KOPT-K1 (cell line): ENCODE measurements around the gene ABCE1.
A peak's percentile ranks its signal among the peaks of the same experiment; 100 is the strongest.

Source experiments
- H3K27ac ChIP-seq: fragments of 200-600 bp; sonication (generic); 2 replicates; pipeline ENCODE4 v1.5.1; 2016; ENCODE audit warnings: antibody characterized with exemption, mild to moderate bottlenecking, low read depth, low read length; ENCODE audit not compliant: poor library complexity, severe bottlenecking
- H3K36me3 ChIP-seq: fragments of 200-600 bp; sonication (generic); 2 replicates; pipeline ENCODE4 v1.5.1; 2017; ENCODE audit warnings: antibody characterized with exemption, mild to moderate bottlenecking, low read length, moderate library complexity; ENCODE audit not compliant: insufficient read depth
- H3K9me3 ChIP-seq: fragments of 200-600 bp; sonication (generic); 2 replicates; pipeline ENCODE4 v1.5.1; 2017; ENCODE audit warnings: antibody characterized with exemption, low read length, mild to moderate bottlenecking; ENCODE audit not compliant: insufficient read depth, poor library complexity, severe bottlenecking

Gene ABCE1

DNA sequence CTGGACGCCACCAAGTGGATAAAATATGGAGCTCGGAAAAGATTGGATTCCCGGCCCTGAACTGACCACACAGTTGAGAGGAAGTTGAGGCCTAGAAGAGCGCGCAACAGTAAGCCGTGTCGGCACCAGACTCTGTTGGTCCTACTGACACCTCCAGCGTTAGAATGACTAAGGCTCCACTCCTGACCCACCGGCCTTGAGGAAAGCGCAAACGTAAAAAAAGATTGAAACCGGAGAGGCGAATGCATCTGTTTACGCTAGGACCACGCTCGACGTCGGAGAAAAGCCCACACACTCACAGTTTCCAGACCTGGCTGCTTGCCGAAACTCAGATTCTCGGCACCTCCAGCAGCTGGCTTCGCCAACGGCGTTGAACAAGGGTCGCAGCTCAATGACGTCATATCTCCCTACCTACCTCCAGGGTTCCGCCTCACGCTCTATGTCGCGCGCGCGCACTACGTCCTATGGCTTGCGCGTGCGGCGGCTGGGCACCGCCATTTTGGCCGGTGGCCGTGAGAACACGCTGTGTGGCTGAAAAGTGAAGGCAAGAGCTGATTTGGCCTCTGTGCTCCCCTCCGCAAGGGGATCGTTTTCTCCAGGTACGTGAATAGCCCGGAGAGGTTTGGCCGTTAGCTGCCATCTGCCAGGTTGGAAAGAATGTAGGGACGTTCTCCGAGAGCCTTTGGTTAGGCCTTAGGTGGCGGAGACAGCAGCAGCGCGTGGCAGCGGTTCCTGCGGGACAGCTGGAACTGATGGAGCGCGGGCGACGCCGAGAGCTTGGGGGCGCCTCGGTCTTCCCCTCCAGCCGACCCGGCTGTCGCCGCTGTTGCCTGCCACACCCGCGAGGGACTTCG is at the start of gene ABCE1, which contains the start of gene ANAPC10:
Gene ABCE1 (plus strand): TSS at position 491 of the 854 bp plus-strand sequence. CDS start 6,102 bp downstream, outside the sequence.
Gene ANAPC10 (minus strand): TSS at position 376 of the 854 bp plus-strand sequence. CDS start 2,097 bp downstream, outside the sequence.
- Histone ChIP-seq H3K27ac (peak within 1 kb of the TSS; percentile 85), H3K9me3 (peaks cover 12% of the 10 kb centered on the region), H3K36me3 (peaks cover 52% of the 10 kb centered on the region)

DNA sequence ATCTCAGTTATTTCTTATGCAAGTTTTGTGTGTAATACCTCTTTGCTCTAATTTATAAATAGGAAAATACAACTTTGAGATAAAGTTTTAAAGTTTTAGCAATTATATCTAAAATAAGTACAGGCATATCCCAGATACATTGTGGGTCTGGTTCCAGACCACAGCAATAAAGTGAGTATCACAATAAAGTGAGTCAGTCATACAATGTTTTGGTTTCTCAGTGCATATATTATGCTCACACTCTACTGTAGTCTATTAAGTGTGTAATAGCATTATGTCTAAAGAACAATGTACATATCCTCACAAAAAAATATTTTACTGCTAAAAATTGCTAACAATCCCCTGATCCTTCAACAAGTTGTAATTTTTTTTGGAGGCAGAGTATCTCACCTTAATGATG is 49.3 kb upstream of the ABCE1 start:
- no peak overlapping the region for H3K27ac ChIP-seq
- H3K9me3 ChIP-seq = no peaks in the 10 kb centered on the region
- H3K36me3 ChIP-seq = peaks cover 22% of the 10 kb centered on the region

- Histone ChIP-seq H3K36me3 (peaks cover 22% of the 10 kb centered on the region), H3K9me3 (no peaks in the 10 kb centered on the region), H3K27ac (no peak overlapping the region)
Observed at GRCh38 chr4:145049241-145049640, 48.9 kb upstream of the ABCE1 start.

DNA sequence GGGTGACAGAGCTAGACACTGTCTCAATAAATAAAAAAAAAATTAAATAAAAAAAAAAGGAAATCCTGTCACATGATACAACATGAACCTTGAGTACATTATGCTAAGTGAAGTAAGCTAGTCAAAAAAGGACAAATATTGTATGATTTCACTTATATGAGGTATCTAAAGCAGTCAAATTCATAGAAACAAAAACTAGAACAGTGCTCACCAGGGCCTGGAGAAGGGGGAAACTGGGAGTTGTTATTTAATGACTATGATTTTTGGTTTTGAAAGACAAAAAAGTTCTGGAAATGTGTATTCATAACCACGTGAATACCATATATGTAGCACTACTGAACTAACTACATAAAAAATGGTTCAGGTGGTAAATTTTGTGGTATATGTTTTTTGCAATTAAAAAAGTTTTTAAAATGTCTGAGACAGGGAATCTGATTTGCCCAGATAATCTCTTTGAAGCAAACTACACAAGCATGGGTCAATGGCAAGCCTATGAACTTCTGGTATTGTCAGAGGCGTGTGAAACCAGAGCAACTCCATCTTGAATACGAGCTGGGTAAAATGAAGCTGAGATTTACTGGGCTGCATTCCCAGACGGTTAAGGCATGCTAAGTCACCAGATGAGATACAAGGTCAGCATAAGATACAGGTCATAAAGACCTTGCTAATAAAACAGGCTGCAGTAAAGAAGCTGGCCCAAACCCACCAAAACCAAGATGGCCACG is 42.4 kb upstream of the ABCE1 start:
- Histone ChIP-seq H3K36me3 (peaks cover 10% of the 10 kb centered on the region), H3K27ac (no peak overlapping the region), H3K9me3 (no peaks in the 10 kb centered on the region)

GRCh38 chr4:145056325-145057130 is 41.6 kb upstream of the ABCE1 start:
- H3K27ac ChIP-seq = no peak overlapping the region
- peaks cover 5% of the 10 kb centered on the region for H3K36me3 ChIP-seq
- H3K9me3 ChIP-seq = no peaks in the 10 kb centered on the region

DNA sequence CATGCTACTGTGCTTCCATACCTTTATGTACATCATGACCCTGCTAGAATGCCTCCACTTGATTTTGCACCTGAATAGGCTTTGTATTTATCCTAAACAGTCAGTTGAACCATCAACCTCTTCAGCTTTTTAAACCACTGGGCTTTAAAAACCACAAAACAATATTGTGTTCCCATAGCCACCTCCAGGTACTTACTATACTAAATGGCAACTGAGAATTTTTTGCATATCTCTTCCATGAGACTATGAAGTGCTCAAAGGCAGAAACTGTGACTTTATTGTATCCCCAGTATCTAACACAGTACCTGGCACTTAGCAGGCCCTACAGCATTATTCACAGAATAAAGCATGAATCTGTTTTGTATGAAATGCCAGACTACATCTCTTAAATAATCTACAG is 39.9 kb upstream of the ABCE1 start:
- Histone ChIP-seq H3K36me3 (peaks cover 14% of the 10 kb centered on the region), H3K9me3 (no peaks in the 10 kb centered on the region), H3K27ac (no peak overlapping the region)

GRCh38 chr4:145061318-145061920 is 36.7 kb upstream of the ABCE1 start:
- no peak overlapping the region for H3K27ac ChIP-seq
- peaks cover 15% of the 10 kb centered on the region for H3K36me3 ChIP-seq
- H3K9me3 ChIP-seq = no peaks in the 10 kb centered on the region

DNA sequence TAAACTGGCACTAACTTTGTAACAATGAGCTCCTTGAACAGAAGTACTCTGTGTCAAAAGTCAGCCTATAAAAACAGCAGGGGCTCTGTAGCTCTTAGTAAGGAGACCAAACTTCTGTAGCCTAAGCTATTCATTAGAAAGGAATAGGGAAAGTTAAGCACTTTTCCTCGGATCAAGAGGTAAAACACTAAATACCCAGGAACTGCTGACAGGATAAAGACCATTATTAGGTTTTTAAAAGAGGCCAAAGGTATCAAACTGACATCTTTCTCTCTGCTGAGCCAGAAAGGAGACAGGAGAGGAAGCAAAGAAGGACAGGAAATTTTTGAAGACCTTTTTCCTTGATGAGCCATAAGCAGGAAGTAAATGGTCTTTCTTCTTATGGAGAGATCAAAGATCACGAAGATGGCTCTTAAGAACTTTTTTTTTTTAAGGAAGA is 32.0 kb upstream of the ABCE1 start:
- H3K27ac ChIP-seq = no peak overlapping the region
- no peaks in the 10 kb centered on the region for H3K9me3 ChIP-seq
- peaks cover 44% of the 10 kb centered on the region for H3K36me3 ChIP-seq

- Histone ChIP-seq H3K27ac (no peak overlapping the region), H3K9me3 (no peaks in the 10 kb centered on the region), H3K36me3 (peaks cover 34% of the 10 kb centered on the region)
Observed at GRCh38 chr4:145069361-145069760, 28.8 kb upstream of the ABCE1 start.

GRCh38 chr4:145071560-145071959 is 26.6 kb upstream of the ABCE1 start:
- Histone ChIP-seq H3K9me3 (no peaks in the 10 kb centered on the region), H3K36me3 (peaks cover 42% of the 10 kb centered on the region), H3K27ac (no peak overlapping the region)

- Histone ChIP-seq H3K9me3 (peaks cover 21% of the 10 kb centered on the region), H3K27ac (peak overlapping the region; percentile 69), H3K36me3 (peaks cover 51% of the 10 kb centered on the region)
Observed at GRCh38 chr4:145075742-145076468, 22.2 kb upstream of the ABCE1 start.

DNA sequence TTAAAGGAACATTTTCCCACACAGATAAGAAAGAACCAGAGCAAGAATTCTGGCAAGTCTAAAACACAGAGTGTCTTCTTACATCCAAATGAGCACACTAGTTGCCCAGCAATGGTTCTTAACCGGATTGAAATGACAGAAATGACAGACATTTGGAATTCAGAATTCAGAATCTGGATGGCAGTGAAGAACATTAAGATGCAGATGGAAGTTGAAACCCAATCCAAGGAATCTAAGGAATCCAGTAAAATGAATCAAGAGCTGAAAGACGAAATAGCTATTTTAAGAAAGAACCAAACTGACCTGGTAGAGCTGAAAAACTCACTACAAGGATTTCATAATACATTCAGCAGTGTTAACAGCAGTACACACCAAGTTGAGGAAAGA is 21.6 kb upstream of the ABCE1 start:
- Histone ChIP-seq H3K27ac (peak overlapping the region; percentile 69), H3K9me3 (peaks cover 21% of the 10 kb centered on the region), H3K36me3 (peaks cover 55% of the 10 kb centered on the region)

GRCh38 chr4:145081756-145082155 is 16.4 kb upstream of the ABCE1 start:
- Histone ChIP-seq H3K9me3 (peaks cover 21% of the 10 kb centered on the region), H3K36me3 (peaks cover 70% of the 10 kb centered on the region), H3K27ac (no peak overlapping the region)
